ENCODE data around the gene STX5.
A peak's percentile ranks its signal among the peaks of the same experiment; 100 is the strongest.

The STX5 gene

GRCh38 chr11:62787005-62787759 lies 44.7 kb downstream of the STX5 start, which contains the start of gene TMEM179B:
Gene TMEM179B (plus strand): TSS chr11:62787402. CDS start chr11:62787432, 30 bp downstream.
- peak within 1 kb of the TSS; percentile 47 for H2AFZ ChIP-seq (ENCODE audit: low read length)
- H4K20me1 ChIP-seq (ENCODE audit: insufficient read depth, low read length), result no peaks in the 10 kb centered on the region
- H3K9ac ChIP-seq (ENCODE audit: low read length), result peak within 1 kb of the TSS; percentile 74
- H3K4me3 ChIP-seq (ENCODE audit: low read length), result peak within 1 kb of the TSS; percentile 80
- TF ChIP-seq CTCF (IDR thresholded peaks at IDR 0.05; ENCODE audit: low read length) (peak; percentile 52), EZH2 (optimal IDR thresholded peaks at IDR 0.05; ENCODE audit: low read depth, low read length) (no peak)
- peaks cover 48% of the 10 kb centered on the region for H3K79me2 ChIP-seq (ENCODE audit: low read length)
- H3K9me2 ChIP-seq (replicated peaks; ENCODE audit: insufficient read depth, low read length), result no peaks in the 10 kb centered on the region
- H3K4me1 ChIP-seq (ENCODE audit: low read length), result peaks cover 23% of the 10 kb centered on the region
- H3K4me2 ChIP-seq (ENCODE audit: low read depth, low read length), result peak within 1 kb of the TSS; percentile 92
- no peaks in the 10 kb centered on the region for H3K36me3 ChIP-seq (replicated peaks; ENCODE audit: insufficient read depth, low read length)
- peak within 1 kb of the TSS; percentile 76 for H3K27ac ChIP-seq (ENCODE audit: low read length)
- H3F3A ChIP-seq (ENCODE audit: insufficient read depth, low read length), result peaks cover 31% of the 10 kb centered on the region
- DNase-seq, result peak; percentile 98
- H3K9me3 ChIP-seq (replicated peaks; ENCODE audit: insufficient read depth, low read length), result no peaks in the 10 kb centered on the region
- no peaks in the 10 kb centered on the region for H3K27me3 ChIP-seq (replicated peaks; ENCODE audit: insufficient read depth, low read length)

GRCh38 chr11:62786318-62787004 lies 45.4 kb downstream of the STX5 start:
- DNase-seq, result peak; percentile 91
- no peak for TF ChIP-seq EZH2 (optimal IDR thresholded peaks at IDR 0.05; ENCODE audit: low read depth, low read length)
- no peak for TF ChIP-seq EZH2phosphoT487 (IDR thresholded peaks at IDR 0.05; ENCODE audit: low read length)
- peak; percentile 98 for TF ChIP-seq CTCF (IDR thresholded peaks at IDR 0.05; ENCODE audit: low read length)
- peak overlapping the region; percentile 80 for H3K4me3 ChIP-seq (ENCODE audit: low read length)
- H3K9me2 ChIP-seq (replicated peaks; ENCODE audit: insufficient read depth, low read length), result no peaks in the 10 kb centered on the region
- peak overlapping the region; percentile 34; the same call in 1 of the 2 replicates for H2AFZ ChIP-seq (ENCODE audit: low read length)
- H3K4me1 ChIP-seq (ENCODE audit: low read length), result peaks cover 21% of the 10 kb centered on the region
- H4K20me1 ChIP-seq (ENCODE audit: insufficient read depth, low read length), result no peaks in the 10 kb centered on the region
- no peaks in the 10 kb centered on the region for H3K27me3 ChIP-seq (replicated peaks; ENCODE audit: insufficient read depth, low read length)
- H3F3A ChIP-seq (ENCODE audit: insufficient read depth, low read length), result peaks cover 28% of the 10 kb centered on the region
- H3K9me3 ChIP-seq (replicated peaks; ENCODE audit: insufficient read depth, low read length), result no peaks in the 10 kb centered on the region
- H3K79me2 ChIP-seq (ENCODE audit: low read length), result peaks cover 44% of the 10 kb centered on the region
- peak overlapping the region; percentile 74 for H3K9ac ChIP-seq (ENCODE audit: low read length)
- peak overlapping the region; percentile 92 for H3K4me2 ChIP-seq (ENCODE audit: low read depth, low read length)
- H3K27ac ChIP-seq (ENCODE audit: low read length), result peak overlapping the region; percentile 76; the same call in 1 of the 2 replicates
- no peaks in the 10 kb centered on the region for H3K36me3 ChIP-seq (replicated peaks; ENCODE audit: insufficient read depth, low read length)

GRCh38 chr11:62782753-62783152 lies 49.1 kb downstream of the STX5 start:
- Histone ChIP-seq H3K4me3 (ENCODE audit: low read length) (no peak overlapping the region), H4K20me1 (ENCODE audit: insufficient read depth, low read length) (no peaks in the 10 kb centered on the region), H3K4me2 (ENCODE audit: low read depth, low read length) (no peak overlapping the region), H3F3A (ENCODE audit: insufficient read depth, low read length) (peaks cover 14% of the 10 kb centered on the region), H2AFZ (ENCODE audit: low read length) (no peak overlapping the region), H3K79me2 (ENCODE audit: low read length) (peaks cover 10% of the 10 kb centered on the region), H3K27me3 (replicated peaks; ENCODE audit: insufficient read depth, low read length) (no peaks in the 10 kb centered on the region), H3K36me3 (replicated peaks; ENCODE audit: insufficient read depth, low read length) (no peaks in the 10 kb centered on the region), H3K9me2 (replicated peaks; ENCODE audit: insufficient read depth, low read length) (no peaks in the 10 kb centered on the region), H3K27ac (ENCODE audit: low read length) (no peak overlapping the region), H3K4me1 (ENCODE audit: low read length) (peaks cover 7% of the 10 kb centered on the region), H3K9me3 (replicated peaks; ENCODE audit: insufficient read depth, low read length) (no peaks in the 10 kb centered on the region), H3K9ac (ENCODE audit: low read length) (no peak overlapping the region)
- no peak for TF ChIP-seq EZH2 (optimal IDR thresholded peaks at IDR 0.05; ENCODE audit: low read depth, low read length)
- no peak for TF ChIP-seq EZH2phosphoT487 (IDR thresholded peaks at IDR 0.05; ENCODE audit: low read length)
- TF ChIP-seq CTCF (IDR thresholded peaks at IDR 0.05; ENCODE audit: low read length), result no peak
- no peak for DNase-seq

Data from MM.1S (cell line).